NCI-H1694 (cell line): ENCODE results near the gene C1orf198.

Experiments
- DNase-seq: peaks from one replicate; lab custom pipeline; 2025; lab: John Stamatoyannopoulos, UW

C1orf198 gene

DNA sequence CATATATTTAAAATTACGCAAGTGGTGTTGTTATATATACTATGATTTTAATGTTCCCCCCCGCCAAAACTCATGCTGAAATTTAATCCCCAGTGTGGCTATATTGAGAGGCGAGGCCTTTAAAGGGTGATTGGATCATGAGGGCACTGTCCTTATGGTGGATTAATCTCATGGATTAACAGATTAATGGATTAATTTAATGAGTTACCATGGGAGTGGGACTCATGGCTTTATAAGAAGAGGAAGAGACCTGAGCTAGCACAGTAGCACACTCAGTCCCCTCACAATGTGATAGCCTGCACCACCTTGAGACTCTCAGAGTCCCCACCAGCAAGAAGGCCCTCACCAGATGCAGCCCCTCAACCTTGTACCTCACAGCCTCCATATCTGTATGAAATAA is 34.8 kb downstream of the C1orf198 start:
- no peak for DNase-seq

DNA sequence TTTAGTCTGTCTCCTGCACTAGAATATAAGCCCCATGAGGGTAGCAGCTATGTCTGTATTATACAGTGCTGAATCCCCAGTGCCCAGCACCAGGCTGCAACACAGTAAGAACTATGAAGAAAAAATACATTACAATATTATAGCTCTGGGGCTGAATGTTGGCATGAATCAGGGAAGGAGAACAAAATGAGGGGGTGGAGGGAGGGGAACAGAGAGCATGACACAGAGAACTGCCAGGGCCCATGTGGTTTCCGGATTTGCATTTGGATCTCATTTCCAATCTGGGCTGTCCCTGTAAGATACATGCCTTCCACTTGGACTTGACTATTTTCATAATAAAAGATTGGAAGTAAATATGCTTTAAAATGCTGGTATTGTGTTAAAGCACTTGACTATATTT is 35.8 kb downstream of the C1orf198 start:
- no peak for DNase-seq

- DNase-seq, result no peak
These were observed 36.5 kb downstream of the C1orf198 start for GRCh38 chr1:230831771-230832170.

DNA sequence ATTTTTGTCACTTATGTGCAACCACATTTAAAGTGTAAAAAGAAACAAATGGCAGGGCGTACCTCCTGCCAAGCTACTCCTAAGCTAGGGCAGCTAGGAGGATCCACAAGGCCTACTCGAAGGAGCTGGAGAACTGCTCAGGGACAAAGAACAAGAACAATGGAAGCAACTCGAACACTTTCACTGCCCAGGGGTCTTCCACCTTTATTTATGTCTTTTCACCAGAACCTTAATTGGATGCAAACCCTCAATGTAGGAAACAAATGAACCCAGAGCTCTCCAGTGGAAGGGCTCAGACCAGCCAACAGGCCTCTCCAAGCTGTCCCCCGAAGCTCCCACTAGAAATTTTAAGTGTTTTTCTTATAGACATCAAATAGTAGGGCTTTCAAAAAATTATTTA is 39.9 kb downstream of the C1orf198 start:
- no peak for DNase-seq

DNA sequence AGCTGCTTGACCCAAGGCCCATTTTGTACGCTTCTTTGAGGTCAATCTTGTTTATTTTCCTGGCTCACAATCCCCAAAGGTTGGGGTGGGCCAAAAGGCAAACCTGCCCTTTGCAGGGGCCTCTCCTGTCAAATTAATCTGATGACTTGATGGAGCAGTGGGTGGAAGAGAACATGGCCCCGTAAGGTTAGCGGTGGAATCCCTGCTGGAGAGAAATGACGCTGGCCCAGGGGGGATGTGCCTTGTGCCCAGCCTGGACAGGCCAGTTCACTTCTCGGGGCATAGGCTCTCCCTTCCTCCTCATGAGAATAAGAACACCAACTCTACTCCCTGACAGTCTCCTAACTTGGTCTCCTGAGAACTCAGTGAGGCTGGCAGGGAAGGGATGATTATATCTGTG is 40.5 kb downstream of the C1orf198 start:
- no peak for DNase-seq

- peak; percentile 99 for DNase-seq
These were observed 41.1 kb downstream of the C1orf198 start for GRCh38 chr1:230827081-230827681.

DNA sequence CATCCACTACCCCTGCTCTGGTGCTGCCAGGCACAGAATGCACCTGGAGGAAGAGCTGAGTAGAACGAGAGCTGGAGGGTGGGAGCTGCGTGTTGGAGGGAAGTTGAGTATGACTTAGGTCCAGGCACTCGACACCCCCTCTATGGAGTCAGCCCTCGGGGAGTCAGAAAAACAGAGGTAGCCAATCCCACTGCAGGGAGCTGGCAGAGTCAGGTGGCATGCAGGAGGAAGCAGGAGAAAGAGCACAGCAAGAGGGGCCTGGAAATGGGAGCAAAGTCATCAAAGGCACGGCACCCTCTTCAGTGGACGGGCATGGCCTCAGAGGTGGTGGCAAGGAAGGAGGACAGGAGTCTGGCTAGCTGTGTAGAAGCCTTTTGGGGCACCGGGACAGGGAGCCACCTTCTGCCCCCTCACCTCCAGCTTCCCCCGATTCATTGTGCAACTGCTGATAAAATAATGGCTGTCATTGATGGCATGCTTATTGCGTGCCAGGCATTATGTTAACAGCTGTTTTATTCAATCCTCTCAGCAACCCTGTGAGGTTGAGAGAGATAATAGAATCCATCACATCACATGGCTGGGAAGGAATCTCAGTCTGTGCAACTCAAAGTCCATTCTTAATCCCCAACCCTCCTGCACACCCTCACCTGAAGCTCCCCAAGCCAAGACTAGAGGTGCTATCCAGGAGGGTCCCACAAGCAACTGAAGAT is 42.0 kb downstream of the C1orf198 start:
- DNase-seq, result peak; percentile 87

- DNase-seq, result no peak
These were observed 42.6 kb downstream of the C1orf198 start for GRCh38 chr1:230825761-230826160.

DNA sequence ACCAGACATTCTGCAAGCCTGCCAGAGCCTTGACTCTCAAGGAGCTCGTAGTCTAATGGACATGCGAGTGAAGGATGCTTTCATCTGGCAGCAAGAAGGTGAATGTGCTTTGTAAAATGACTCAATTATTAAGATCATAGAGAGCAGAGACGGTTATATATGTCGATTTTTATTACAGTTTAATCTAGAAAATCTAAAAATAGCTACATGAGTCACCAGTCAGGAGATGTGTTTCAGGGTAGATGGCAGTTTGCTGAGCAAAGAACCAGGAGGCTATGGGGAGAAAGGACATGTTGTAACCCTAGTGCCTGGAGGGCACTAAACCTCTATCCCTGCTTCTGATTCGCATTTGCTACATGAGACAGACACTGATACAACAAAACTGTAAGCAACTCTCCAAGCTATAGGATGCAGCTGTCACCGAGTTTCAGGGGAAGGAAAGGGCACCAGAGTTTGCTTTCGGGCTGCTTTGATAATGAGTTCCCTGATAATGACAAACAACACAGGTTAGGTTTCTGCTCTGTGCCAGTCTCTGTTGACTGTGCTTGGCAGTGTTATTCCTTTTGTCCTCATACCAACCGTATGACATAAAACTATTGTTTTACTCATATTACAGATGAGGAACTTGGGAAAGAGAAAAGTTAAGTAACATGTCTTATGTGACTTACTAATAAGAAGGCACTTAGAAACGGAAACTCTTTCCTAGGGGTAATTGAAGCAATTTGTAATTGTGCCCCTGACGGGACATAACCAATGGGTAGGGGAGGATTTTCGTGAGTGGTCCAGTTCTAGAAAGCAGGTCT is 43.2 kb downstream of the C1orf198 start:
- DNase-seq, result peak; percentile 100

- DNase-seq, result no peak
These were observed 43.8 kb downstream of the C1orf198 start for GRCh38 chr1:230824551-230824918.

DNA sequence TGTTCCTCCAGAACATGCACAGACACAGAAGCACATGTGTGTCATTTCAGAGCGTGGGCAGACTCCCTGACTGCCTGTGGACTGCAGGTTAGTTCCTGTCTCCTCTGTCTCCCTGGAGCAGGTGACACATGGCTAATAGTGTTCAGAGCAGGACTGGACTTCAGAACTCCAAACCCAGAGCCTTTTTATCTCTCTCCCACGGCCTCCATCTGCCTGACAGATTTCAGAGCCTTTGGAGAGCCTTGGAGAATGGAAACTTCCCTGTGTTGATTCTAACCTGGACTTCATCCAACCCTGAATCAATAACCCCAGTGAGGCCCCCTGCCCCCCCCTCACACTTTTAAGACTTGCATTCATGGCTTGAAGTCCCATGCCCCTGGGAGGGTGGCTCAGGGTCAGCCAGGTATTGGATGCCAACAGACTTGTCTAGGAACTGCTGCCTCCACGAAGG is 44.4 kb downstream of the C1orf198 start:
- no peak for DNase-seq

GRCh38 chr1:230823426-230823825 is 44.9 kb downstream of the C1orf198 start:
- peak; percentile 92 for DNase-seq

DNA sequence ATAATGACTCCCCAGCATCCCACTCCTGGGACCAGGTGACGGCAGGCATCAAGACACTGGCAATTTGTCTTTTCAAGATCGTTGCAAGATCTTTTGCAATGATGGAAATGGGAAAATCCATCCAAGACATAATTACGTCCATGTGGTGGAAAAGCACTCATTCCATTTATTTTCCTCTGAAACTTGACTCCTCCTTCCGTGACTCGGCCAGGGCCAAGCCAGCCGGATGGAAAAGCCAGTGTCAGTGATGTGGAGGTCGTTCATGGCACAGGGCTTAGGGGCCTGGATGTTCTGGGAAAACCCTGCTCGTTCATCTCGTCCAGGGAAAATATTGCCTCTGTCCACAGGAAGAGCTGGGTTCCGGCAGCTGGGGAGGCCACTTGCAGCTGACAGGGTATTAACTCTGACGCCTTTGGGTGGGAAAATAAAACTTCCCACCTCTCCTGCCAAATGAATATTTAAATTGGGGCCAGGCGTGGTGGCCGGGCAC is 46.2 kb downstream of the C1orf198 start:
- no peak for DNase-seq

DNA sequence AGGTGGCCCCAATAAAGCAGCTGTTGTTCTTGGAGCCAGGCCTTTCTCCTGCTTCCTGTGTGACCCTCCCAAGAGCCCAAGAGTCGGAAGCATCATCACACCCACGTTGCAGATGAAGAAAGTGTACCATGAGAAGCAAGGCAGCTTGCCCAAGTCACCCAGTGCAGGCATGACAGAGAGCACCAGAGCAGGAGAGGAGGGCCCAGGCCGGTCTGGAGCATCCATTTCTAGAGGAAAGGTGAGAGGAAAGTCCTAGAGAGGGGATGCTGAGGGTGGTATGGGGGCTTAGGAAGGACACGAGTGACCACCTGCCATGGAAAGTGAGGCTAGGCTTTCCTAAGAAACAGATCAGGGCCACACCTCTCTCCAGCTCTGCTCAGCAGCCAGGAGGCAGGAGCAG is 47.0 kb downstream of the C1orf198 start:
- no peak for DNase-seq

DNA sequence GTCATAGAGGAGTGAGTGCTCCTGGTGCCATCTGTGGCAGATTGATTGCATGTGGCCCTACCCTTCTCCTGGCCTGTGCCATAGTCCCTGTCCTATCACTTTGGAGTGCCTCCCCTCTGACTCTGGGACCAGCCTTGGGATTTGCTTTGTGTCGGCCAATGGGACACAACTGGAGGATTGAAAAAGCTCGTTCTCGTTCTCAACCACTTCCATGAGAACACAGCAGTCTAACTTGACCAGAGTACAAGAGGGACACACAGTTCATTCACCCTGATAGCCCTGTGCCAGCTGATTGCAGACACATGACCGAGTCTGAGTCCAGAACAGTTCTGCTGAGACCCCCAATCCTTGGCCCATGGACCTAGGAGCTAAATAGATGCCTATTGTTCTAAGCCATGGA is 47.8 kb downstream of the C1orf198 start:
- no peak for DNase-seq

- no peak for DNase-seq
These were observed 48.3 kb downstream of the C1orf198 start for GRCh38 chr1:230819976-230820375.

DNA sequence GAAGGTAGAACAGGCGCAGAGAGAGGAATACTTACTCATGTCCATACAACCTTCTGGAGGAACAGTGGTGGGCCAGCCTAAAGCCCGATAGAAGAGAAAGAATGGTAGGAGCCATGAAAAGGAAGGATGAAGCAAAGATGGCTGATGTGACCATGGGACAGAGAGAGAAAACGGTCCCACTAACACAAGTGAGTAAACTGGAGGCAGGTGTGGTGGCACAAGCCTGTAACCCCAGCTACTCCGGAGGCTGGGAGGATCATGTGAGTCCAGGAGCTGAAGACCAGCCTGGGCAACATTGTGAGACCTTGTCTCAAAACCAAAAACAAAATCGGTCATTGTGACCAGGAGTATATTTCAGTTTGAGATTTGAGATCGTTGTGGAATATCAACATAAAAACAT is 49.4 kb downstream of the C1orf198 start:
- no peak for DNase-seq

DNA sequence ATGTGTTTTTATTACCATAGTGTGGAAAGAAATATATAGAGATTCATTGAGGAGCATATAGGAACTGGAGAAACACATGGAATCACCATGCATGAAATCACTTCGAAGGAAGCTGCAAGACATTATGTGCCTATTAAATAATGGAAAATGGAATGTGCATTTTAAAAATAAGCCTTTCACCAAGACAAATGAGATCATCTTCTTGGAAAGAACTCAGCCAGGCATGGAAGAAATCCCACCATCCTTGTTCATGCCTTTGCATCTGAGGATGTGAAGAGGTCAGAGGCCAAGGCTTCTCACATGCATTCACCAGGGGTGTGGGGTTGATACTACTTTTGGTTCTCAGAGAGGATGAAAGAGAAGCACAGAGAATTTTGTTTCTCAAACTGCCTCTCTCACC is 50.0 kb downstream of the C1orf198 start:
- no peak for DNase-seq

DNA sequence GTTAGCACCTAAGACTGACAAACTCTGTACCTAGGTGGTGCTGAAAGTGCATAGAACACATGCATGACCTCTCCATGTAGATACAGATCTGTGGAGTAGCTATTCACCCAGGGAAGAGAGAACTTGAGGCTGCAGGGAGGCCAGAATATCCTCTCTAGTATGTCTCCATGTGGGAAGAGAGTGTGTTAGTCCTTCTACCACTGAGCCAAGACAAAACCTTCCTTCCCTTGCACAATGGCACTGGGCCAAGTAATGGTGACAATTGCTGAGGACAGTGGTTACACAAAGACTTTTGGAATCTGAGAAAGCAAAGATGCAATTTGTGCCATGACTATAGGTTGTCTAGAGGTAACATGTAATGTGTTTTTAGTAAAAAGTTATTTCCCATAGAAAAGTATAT is 52.3 kb downstream of the C1orf198 start:
- DNase-seq, result no peak

DNA sequence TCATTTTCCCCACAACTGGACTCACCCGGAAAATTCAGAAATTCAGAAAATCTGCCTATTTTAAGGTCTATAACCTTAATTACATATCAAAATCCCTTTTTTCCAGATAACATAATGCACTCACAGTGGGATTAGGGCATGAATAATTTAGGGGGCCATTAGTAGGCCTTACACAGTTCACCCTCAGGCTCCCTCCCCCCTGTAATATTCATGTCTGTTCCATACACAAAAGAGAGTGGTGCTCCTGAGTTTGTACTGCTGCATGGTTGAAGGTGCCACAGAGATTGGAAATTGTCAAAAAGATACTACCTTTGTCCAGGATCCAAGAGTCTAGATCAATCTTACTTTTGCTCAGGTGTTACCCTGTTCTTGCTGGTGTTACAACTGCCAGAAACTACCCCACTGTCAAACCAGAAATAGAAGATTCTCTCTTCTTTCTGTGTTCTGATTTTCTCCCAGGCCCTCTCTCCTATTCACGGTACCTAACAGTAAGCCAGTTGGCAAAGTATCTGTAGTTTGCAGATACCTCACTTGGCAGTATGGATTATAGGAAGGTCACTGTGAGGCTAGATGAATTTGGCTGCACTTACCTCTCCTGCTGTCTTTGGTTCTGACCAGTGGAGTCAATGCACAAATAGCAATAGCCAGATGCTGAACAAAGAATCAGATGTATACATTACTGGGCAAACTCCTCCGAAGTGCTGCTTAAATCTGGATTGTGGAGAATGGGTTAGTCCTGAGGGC is 53.2 kb downstream of the C1orf198 start:
- no peak for DNase-seq

GRCh38 chr1:230812568-230812967 is 55.8 kb downstream of the C1orf198 start:
- no peak for DNase-seq

DNA sequence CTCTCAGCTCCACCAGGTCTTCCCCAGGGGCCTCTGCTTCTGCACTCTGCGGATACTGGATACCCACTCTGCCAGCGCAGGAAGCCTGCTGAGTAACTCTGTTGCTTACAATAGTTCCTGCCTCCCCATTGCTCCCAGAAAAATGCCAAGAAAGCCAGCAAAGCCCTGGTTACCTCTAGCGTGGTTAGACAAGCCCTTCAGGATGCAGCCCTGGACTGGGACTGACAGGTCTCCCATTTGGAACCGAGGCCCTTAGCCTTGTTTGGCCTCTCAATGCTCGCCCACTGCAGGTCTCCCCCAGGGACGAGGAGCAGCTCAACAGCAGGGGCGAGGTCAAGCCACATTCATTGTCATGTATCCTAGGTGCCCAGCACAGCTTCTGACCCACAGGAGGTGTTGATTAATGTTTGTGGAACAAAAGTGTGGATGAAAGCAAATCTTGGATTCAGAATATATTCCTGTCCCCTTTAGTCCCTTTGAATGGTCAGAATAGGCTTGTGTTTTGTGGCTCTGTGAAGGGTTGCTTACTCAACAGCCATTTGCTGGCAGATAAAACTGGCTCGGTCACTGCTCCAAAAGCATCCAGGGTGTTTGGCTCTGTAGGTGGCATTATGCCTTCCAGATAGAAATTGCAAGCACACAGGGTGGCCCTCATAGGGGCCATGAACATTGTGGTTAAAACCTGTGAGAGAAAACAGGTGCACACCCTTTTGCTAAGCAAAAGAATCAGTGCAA is 58.9 kb downstream of the C1orf198 start:
- DNase-seq, result no peak
